Endothelial cell (in vitro differentiated cells): ENCODE data around the gene LARP7. TPM values are rescaled to one million over a fixed set of nuclear protein-coding genes. Genes with fewer than 3 reads are reported as not detected.
A peak's percentile ranks its signal among the peaks of the same experiment; 100 is the strongest.

ENCODE experiments used
- DNase-seq: peaks from one replicate; pipeline ENCODE4 v3.0.0; 2021; ENCODE audit warnings: low spot score
- H3K27ac Mint-ChIP-seq: one replicate; pipeline ENCODE4 v1.8.0; 2021; ENCODE audit warnings: mixed read lengths, inconsistent platforms; ENCODE audit not compliant: unreplicated experiment
- H3K27me3 Mint-ChIP-seq: one replicate; pipeline ENCODE4 v1.8.0; 2021; ENCODE audit warnings: mild to moderate bottlenecking, moderate library complexity, mixed read lengths, inconsistent platforms; ENCODE audit not compliant: unreplicated experiment
- H3K36me3 Mint-ChIP-seq: one replicate; pipeline ENCODE4 v1.8.0; 2021; ENCODE audit warnings: mild to moderate bottlenecking, low read depth, mixed read lengths, inconsistent platforms; ENCODE audit not compliant: unreplicated experiment
- H3K4me1 Mint-ChIP-seq: one replicate; pipeline ENCODE4 v1.8.0; 2021; ENCODE audit warnings: mild to moderate bottlenecking, mixed read lengths, inconsistent platforms; ENCODE audit not compliant: unreplicated experiment
- H3K4me3 Mint-ChIP-seq: one replicate; pipeline ENCODE4 v1.8.0; 2021; ENCODE audit warnings: mild to moderate bottlenecking, mixed read lengths, inconsistent platforms; ENCODE audit not compliant: unreplicated experiment
- H3K9me3 Mint-ChIP-seq: one replicate; pipeline ENCODE4 v1.8.0; 2021; ENCODE audit warnings: mixed read lengths, inconsistent platforms; ENCODE audit not compliant: unreplicated experiment
- CTCF ChIP-seq: fragments of 200-600 bp; sonication (generic); IDR thresholded peaks from one replicate; pipeline ENCODE4 v1.5.0; 2021; ENCODE audit warnings: antibody characterized with exemption; ENCODE audit not compliant: unreplicated experiment
- total RNA-seq: library from RNA; stranded (reverse); fragmentation: NEBNext Ultra II Directional; extraction: Animal tissue kit (Norgen Biotek cat#: 25700); gene quantifications from one replicate; pipeline ENCODE4 v1.2.1, GENCODE V29; 2021; ENCODE audit not compliant: unreplicated experiment

Gene LARP7
- total RNA-seq, 1 donor from 2014 or later = 36.8 TPM

GRCh38 chr4:112693507-112693906 is 56.6 kb downstream of the LARP7 start:
- Mint-ChIP-seq H3K36me3 (no peaks in the 10 kb centered on the region), H3K27me3 (peaks cover 2% of the 10 kb centered on the region), H3K27ac (no peak overlapping the region), H3K4me1 (peaks cover 5% of the 10 kb centered on the region), H3K9me3 (no peaks in the 10 kb centered on the region), H3K4me3 (no peak overlapping the region)
- no peak for TF ChIP-seq CTCF
- DNase-seq = no peak

- Mint-ChIP-seq H3K27ac (no peak overlapping the region), H3K4me1 (peaks cover 9% of the 10 kb centered on the region), H3K36me3 (no peaks in the 10 kb centered on the region), H3K9me3 (no peaks in the 10 kb centered on the region), H3K27me3 (peaks cover 13% of the 10 kb centered on the region), H3K4me3 (no peak overlapping the region)
- TF ChIP-seq CTCF = no peak
- no peak for DNase-seq
Measured at GRCh38 chr4:112700679-112701078, 63.7 kb downstream of the LARP7 start.

GRCh38 chr4:112702892-112703291 is 65.9 kb downstream of the LARP7 start:
- H3K27ac Mint-ChIP-seq = no peak overlapping the region
- peaks cover 18% of the 10 kb centered on the region for H3K4me1 Mint-ChIP-seq
- H3K27me3 Mint-ChIP-seq = peaks cover 13% of the 10 kb centered on the region
- H3K9me3 Mint-ChIP-seq = no peaks in the 10 kb centered on the region
- no peak for DNase-seq
- TF ChIP-seq CTCF = no peak
- H3K36me3 Mint-ChIP-seq = no peaks in the 10 kb centered on the region
- no peak overlapping the region for H3K4me3 Mint-ChIP-seq

GRCh38 chr4:112704322-112704721 is 67.4 kb downstream of the LARP7 start:
- Mint-ChIP-seq H3K4me3 (peak overlapping the region; percentile 94), H3K27me3 (peaks cover 13% of the 10 kb centered on the region), H3K36me3 (no peaks in the 10 kb centered on the region)

More at GRCh38 chr4:112704322-112704721, 67.4 kb downstream of the LARP7 start:
- Mint-ChIP-seq H3K27ac (no peak overlapping the region), H3K9me3 (no peaks in the 10 kb centered on the region), H3K4me1 (peaks cover 18% of the 10 kb centered on the region)
- no peak for DNase-seq
- TF ChIP-seq CTCF = no peak
